Caco-2 (cell line): Measurements from ENCODE around the gene LDAH. TPM values are rescaled to one million over a fixed set of nuclear protein-coding genes. Genes with fewer than 3 reads are reported as not detected.

Experiments
- BruUV-seq: library from RNA; stranded (reverse); fragments of 400-500 nt; replicated peaks from 2 replicates; lab custom pipeline; 2021; lab: Mats Ljungman, UMichigan
- CTCF ChIA-PET: fragments of 300-600 bp; sonication (Branson Sonifier 250); formaldehyde crosslinking; loops from one replicate; lab custom pipeline; 2022; ENCODE audit warnings: antibody characterized with exemption; lab: Charles Lee
- POLR2A ChIA-PET: fragments of 300-600 bp; sonication (Branson Sonifier 250); formaldehyde crosslinking; loops from one replicate; lab custom pipeline; 2022; ENCODE audit warnings: antibody characterized with exemption; lab: Charles Lee
- DNase-seq, 2 experiments: peaks; one replicate each; pipeline versions ENCODE4 v3.0.0 to v3.0.0-alpha.2; 2020 to 2022
- H3K27me3 ChIP-seq: replicated peaks from 2 replicates; pipeline ENCODE4 v1.6.0; 2011; ENCODE audit warnings: low read length; ENCODE audit not compliant: control insufficient read depth, insufficient read depth
- H3K36me3 ChIP-seq: 2 replicates; pipeline ENCODE4 v1.5.1; 2011; ENCODE audit warnings: low read length; ENCODE audit not compliant: control insufficient read depth, insufficient read depth
- H3K4me1 ChIP-seq: fragments of 250-450 bp; sonication (Bioruptor Pico); 2 replicates; pipeline ENCODE4 v1.5.1; 2020; ENCODE audit warnings: mild to moderate bottlenecking
- H3K4me3 ChIP-seq: 2 replicates; pipeline ENCODE4 v1.5.1; 2011; ENCODE audit warnings: low read depth, mild to moderate bottlenecking, control low read depth, low read length
- H3K9me3 ChIP-seq: fragments of 250-450 bp; sonication (Bioruptor Pico); 2 replicates; pipeline ENCODE4 v1.5.1; 2020; ENCODE audit warnings: mild to moderate bottlenecking, moderate library complexity
- H3K27ac Mint-ChIP-seq: one replicate; pipeline ENCODE4 v1.8.0; 2022; ENCODE audit warnings: mixed read lengths; ENCODE audit not compliant: unreplicated experiment
- H3K27me3 Mint-ChIP-seq: one replicate; pipeline ENCODE4 v1.8.0; 2022; ENCODE audit warnings: mixed read lengths; ENCODE audit not compliant: insufficient read depth, unreplicated experiment
- H3K36me3 Mint-ChIP-seq: one replicate; pipeline ENCODE4 v1.8.0; 2022; ENCODE audit warnings: mild to moderate bottlenecking, mixed read lengths; ENCODE audit not compliant: insufficient read depth, unreplicated experiment
- H3K4me1 Mint-ChIP-seq: one replicate; pipeline ENCODE4 v1.8.0; 2022; ENCODE audit warnings: low read depth, mixed read lengths; ENCODE audit not compliant: unreplicated experiment
- H3K4me3 Mint-ChIP-seq: one replicate; pipeline ENCODE4 v1.8.0; 2022; ENCODE audit warnings: mild to moderate bottlenecking, moderate library complexity, mixed read lengths; ENCODE audit not compliant: unreplicated experiment
- H3K9me3 Mint-ChIP-seq: one replicate; pipeline ENCODE4 v1.8.0; 2022; ENCODE audit warnings: mixed read lengths; ENCODE audit not compliant: unreplicated experiment
- intact Hi-C: fragments of 100-400 bp; cut with micrococcal nuclease; formaldehyde crosslinking; loops from one replicate; pipeline ENCODE4 v1.10.0; 2022; ENCODE audit not compliant: unreplicated experiment
- total RNA-seq: library from RNA; stranded (reverse); gene quantifications from 2 replicates; pipeline ENCODE4 v1.2.3, GENCODE V29; 2022
- TF ChIP-seq, protein P1 (sequence below), 2 experiments: fragments of 200-600 bp in 1 of 2; IDR thresholded peaks; 1 replicate in 1 of 2; 2 replicates in 1 of 2; pipeline versions ENCODE4 v1.5.1 to v1.8.0; 2011 to 2022; ENCODE audit warnings: antibody characterized with exemption in 1 of 2, control low read depth in 1 of 2, inconsistent platforms in 1 of 2, low read depth in 1 of 2, low read length in 1 of 2, mild to moderate bottlenecking in 1 of 2, moderate library complexity in 1 of 2; ENCODE audit not compliant: insufficient read depth in 1 of 2, severe bottlenecking in 1 of 2, unreplicated experiment in 1 of 2

The LDAH gene
- total RNA-seq, 1 experiment from 2014 or later = 40.5 TPM

DNA sequence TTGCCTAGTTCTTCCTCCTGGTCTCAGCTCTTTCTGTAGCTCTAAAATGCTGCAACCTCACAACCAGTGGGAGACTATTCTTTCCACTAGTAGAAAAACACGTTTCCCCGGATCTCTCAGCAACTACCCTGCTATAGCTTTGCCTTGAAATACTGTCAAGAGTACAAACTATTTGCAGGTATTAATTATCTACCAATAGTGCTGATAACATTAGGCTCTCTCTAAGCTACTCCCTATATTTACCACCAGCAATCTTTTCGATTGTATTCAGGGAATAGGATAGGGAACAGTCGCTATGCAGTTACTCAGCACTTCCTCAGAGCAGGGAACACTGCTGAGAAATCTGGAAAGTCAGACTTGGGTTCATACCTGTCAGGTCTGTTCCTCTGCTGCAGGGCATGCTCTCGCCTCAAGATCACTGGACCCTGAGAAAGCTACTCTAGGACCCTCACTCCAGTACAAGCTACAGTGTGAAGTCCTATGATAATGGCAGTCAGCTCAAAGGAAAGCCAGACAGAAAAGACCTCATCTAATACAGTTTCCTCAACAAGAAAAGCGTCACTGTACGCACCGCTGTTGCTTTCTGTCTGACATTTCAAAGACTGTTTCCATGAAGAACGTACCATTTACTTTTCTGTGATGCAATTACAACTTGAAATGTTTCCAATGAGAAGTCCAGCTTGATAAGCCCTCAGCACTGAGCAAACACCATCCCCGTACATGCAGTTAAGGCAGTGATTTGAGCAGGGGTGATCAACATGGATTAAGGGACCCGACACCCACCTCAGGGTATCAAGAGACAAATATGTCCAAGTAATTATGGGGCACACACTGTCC lies 133.3 kb downstream of the LDAH start:
- BruUV-seq = no TSS peak
- H3K27me3 Mint-ChIP-seq = no peaks in the 10 kb centered on the region
- Histone ChIP-seq H3K4me3 (no peak overlapping the region), H3K9me3 (no peaks in the 10 kb centered on the region), H3K4me1 (no peaks in the 10 kb centered on the region), H3K36me3 (peaks cover 4% of the 10 kb centered on the region), H3K27me3 (no peaks in the 10 kb centered on the region)
- TF ChIP-seq, protein P1, sequence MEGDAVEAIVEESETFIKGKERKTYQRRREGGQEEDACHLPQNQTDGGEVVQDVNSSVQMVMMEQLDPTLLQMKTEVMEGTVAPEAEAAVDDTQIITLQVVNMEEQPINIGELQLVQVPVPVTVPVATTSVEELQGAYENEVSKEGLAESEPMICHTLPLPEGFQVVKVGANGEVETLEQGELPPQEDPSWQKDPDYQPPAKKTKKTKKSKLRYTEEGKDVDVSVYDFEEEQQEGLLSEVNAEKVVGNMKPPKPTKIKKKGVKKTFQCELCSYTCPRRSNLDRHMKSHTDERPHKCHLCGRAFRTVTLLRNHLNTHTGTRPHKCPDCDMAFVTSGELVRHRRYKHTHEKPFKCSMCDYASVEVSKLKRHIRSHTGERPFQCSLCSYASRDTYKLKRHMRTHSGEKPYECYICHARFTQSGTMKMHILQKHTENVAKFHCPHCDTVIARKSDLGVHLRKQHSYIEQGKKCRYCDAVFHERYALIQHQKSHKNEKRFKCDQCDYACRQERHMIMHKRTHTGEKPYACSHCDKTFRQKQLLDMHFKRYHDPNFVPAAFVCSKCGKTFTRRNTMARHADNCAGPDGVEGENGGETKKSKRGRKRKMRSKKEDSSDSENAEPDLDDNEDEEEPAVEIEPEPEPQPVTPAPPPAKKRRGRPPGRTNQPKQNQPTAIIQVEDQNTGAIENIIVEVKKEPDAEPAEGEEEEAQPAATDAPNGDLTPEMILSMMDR (IDR thresholded peaks at IDR 0.05; ENCODE audit: insufficient read depth in 1 of 2, low read depth in 1 of 2, low read length in 1 of 2, severe bottlenecking in 1 of 2, unreplicated experiment in 1 of 2) = no peak
- no peak overlapping the region for H3K27ac Mint-ChIP-seq
- no peaks in the 10 kb centered on the region for H3K9me3 Mint-ChIP-seq
- no peak for DNase-seq
- ChIA-PET POLR2A (no interaction called here), CTCF (no interaction called here)
- intact Hi-C loops = no loop called here
- H3K36me3 Mint-ChIP-seq = peaks cover 26% of the 10 kb centered on the region
- H3K4me1 Mint-ChIP-seq = no peaks in the 10 kb centered on the region
- H3K4me3 Mint-ChIP-seq = no peak overlapping the region

- Histone ChIP-seq H3K27me3 (no peaks in the 10 kb centered on the region), H3K4me3 (no peak overlapping the region), H3K4me1 (no peaks in the 10 kb centered on the region), H3K36me3 (peaks cover 2% of the 10 kb centered on the region; the same call in 1 of the 2 replicates), H3K9me3 (no peaks in the 10 kb centered on the region)
- TF ChIP-seq, protein P1 (IDR thresholded peaks at IDR 0.05; ENCODE audit: insufficient read depth in 1 of 2, low read depth in 1 of 2, low read length in 1 of 2, severe bottlenecking in 1 of 2, unreplicated experiment in 1 of 2) = no peak
- Mint-ChIP-seq H3K36me3 (peaks cover 40% of the 10 kb centered on the region), H3K4me3 (no peak overlapping the region), H3K4me1 (no peaks in the 10 kb centered on the region), H3K27ac (no peak overlapping the region), H3K27me3 (no peaks in the 10 kb centered on the region), H3K9me3 (no peaks in the 10 kb centered on the region)
- intact Hi-C loops = no loop called here
- ChIA-PET POLR2A (interaction anchor here (0.6 kb wide), 1 partner anchor 309 kb away, joined by 3 read pairs; no protein-coding TSS in a partner anchor), CTCF (no interaction called here)
- DNase-seq = no peak
- BruUV-seq = no TSS peak
These were observed 135.6 kb downstream of the LDAH start for GRCh38 chr2:20687260-20687832.

GRCh38 chr2:20684581-20685063 lies 138.3 kb downstream of the LDAH start:
- Mint-ChIP-seq H3K36me3 (peaks cover 49% of the 10 kb centered on the region), H3K9me3 (no peaks in the 10 kb centered on the region), H3K4me3 (no peak overlapping the region), H3K4me1 (no peaks in the 10 kb centered on the region), H3K27me3 (no peaks in the 10 kb centered on the region), H3K27ac (no peak overlapping the region)
- Histone ChIP-seq H3K27me3 (no peaks in the 10 kb centered on the region), H3K36me3 (peaks cover 4% of the 10 kb centered on the region; the same call in 1 of the 2 replicates), H3K4me3 (no peak overlapping the region), H3K4me1 (no peaks in the 10 kb centered on the region), H3K9me3 (no peaks in the 10 kb centered on the region)
- BruUV-seq = no TSS peak
- TF ChIP-seq, protein P1 (IDR thresholded peaks at IDR 0.05; ENCODE audit: insufficient read depth in 1 of 2, low read depth in 1 of 2, low read length in 1 of 2, severe bottlenecking in 1 of 2, unreplicated experiment in 1 of 2) = no peak
- intact Hi-C loops = no loop called here
- POLR2A ChIA-PET = no interaction called here
- no peak for DNase-seq
- CTCF ChIA-PET = interaction anchor here (0.7 to 2.3 kb wide), 3 partner anchors 8 to 279 kb away, joined by 3 to 13 read pairs (median 5); no protein-coding TSS in a partner anchor
